Karpas-422 (cell line): ENCODE data around the gene PCARE. TPM values are rescaled to one million over a fixed set of nuclear protein-coding genes. Genes with fewer than 3 reads are reported as not detected.

Source experiments
- DNase-seq: peaks from one replicate; pipeline ENCODE4 v3.0.0-alpha.2; 2015
- H2AFZ ChIP-seq: fragments of 200-600 bp; sonication (generic); 2 replicates; pipeline ENCODE4 v1.6.1; 2014; ENCODE audit warnings: antibody characterized with exemption, low read length, mixed read lengths
- H3K27ac ChIP-seq: fragments of 200-600 bp; sonication (generic); 2 replicates; pipeline ENCODE4 v1.5.1; 2014; ENCODE audit warnings: mild to moderate bottlenecking, low read length, moderate library complexity
- H3K27me3 ChIP-seq: fragments of 200-600 bp; sonication (generic); 2 replicates; pipeline ENCODE4 v1.6.1; 2014; ENCODE audit warnings: low read length, mixed read lengths
- H3K36me3 ChIP-seq: fragments of 200-600 bp; sonication (generic); 2 replicates; pipeline ENCODE4 v1.6.1; 2014; ENCODE audit warnings: low read length, mixed read lengths; ENCODE audit not compliant: insufficient read depth
- H3K4me1 ChIP-seq: fragments of 200-600 bp; sonication (generic); 2 replicates; pipeline ENCODE4 v1.6.1; 2014; ENCODE audit warnings: mild to moderate bottlenecking, low read length, mixed read lengths
- H3K4me2 ChIP-seq: fragments of 200-600 bp; sonication (generic); 2 replicates; pipeline ENCODE4 v1.6.1; 2014; ENCODE audit warnings: low read length, low read depth, mild to moderate bottlenecking; ENCODE audit not compliant: poor library complexity, severe bottlenecking
- H3K4me3 ChIP-seq: fragments of 200-600 bp; sonication (generic); 2 replicates; pipeline ENCODE4 v1.5.1; 2014; ENCODE audit warnings: mild to moderate bottlenecking, antibody characterized with exemption, low read length, mixed read lengths
- H3K79me2 ChIP-seq: fragments of 200-600 bp; sonication (generic); 2 replicates; pipeline ENCODE4 v1.6.1; 2014; ENCODE audit warnings: mild to moderate bottlenecking, low read length, mixed read lengths
- H3K9ac ChIP-seq: fragments of 200-600 bp; sonication (generic); 2 replicates; pipeline ENCODE4 v1.6.0; 2014; ENCODE audit warnings: low read length
- H3K9me2 ChIP-seq: fragments of 200-600 bp; sonication (generic), shearing (Covaris generic); replicated peaks from 2 replicates; pipeline ENCODE4 v1.6.0; 2014; ENCODE audit warnings: mild to moderate bottlenecking, low read length, moderate library complexity; ENCODE audit not compliant: insufficient read depth
- H3K9me3 ChIP-seq: fragments of 300-700, 200-600 bp; sonication (generic); 2 replicates; pipeline ENCODE4 v1.6.1; 2014; ENCODE audit warnings: low read length, mixed read lengths
- H4K20me1 ChIP-seq: fragments of 200-600 bp; sonication (generic); 2 replicates; pipeline ENCODE4 v1.6.1; 2014; ENCODE audit warnings: mild to moderate bottlenecking, antibody characterized with exemption, low read length, low read depth; ENCODE audit not compliant: insufficient read depth
- total RNA-seq: library from RNA; depleted of rRNA; stranded (reverse); fragments of >200 nt; shearing (Covaris generic); gene quantifications from 2 replicates; pipeline ENCODE4 v1.2.3, GENCODE V29; 2014; ENCODE audit warnings: low replicate concordance

PCARE gene
- total RNA-seq, 1 experiment from 2014 or later: not detected

GRCh38 chr2:29047083-29047845, 27.1 kb downstream of the PCARE start:
- no peak overlapping the region for H3K9ac ChIP-seq
- no peaks in the 10 kb centered on the region for H3K27me3 ChIP-seq
- H3K27ac ChIP-seq: no peak overlapping the region
- no peaks in the 10 kb centered on the region for H3K36me3 ChIP-seq
- no peak overlapping the region for H3K4me2 ChIP-seq
- no peaks in the 10 kb centered on the region for H3K4me1 ChIP-seq
- no peaks in the 10 kb centered on the region for H3K79me2 ChIP-seq
- no peak overlapping the region for H3K4me3 ChIP-seq
- no peak overlapping the region for H2AFZ ChIP-seq
- H3K9me3 ChIP-seq: no peaks in the 10 kb centered on the region
- DNase-seq: no peak
- 0 out of 2 replicates have a peak, but pooled peaks cover 4% of the 10 kb centered on the region for H4K20me1 ChIP-seq
- no peaks in the 10 kb centered on the region for H3K9me2 ChIP-seq

- no peaks in the 10 kb centered on the region for H3K79me2 ChIP-seq
- H3K4me3 ChIP-seq: no peak overlapping the region
- no peak overlapping the region for H3K4me2 ChIP-seq
- H2AFZ ChIP-seq: no peak overlapping the region
- H3K36me3 ChIP-seq: no peaks in the 10 kb centered on the region
- no peak overlapping the region for H3K27ac ChIP-seq
- H3K9ac ChIP-seq: no peak overlapping the region
- no peaks in the 10 kb centered on the region for H3K4me1 ChIP-seq
- H3K9me2 ChIP-seq: no peaks in the 10 kb centered on the region
- no peaks in the 10 kb centered on the region for H3K9me3 ChIP-seq
- H4K20me1 ChIP-seq: 0 out of 2 replicates have a peak, but pooled peaks cover 4% of the 10 kb centered on the region
- no peaks in the 10 kb centered on the region for H3K27me3 ChIP-seq
- DNase-seq: no peak
Measured at GRCh38 chr2:29046321-29046720, 28.0 kb downstream of the PCARE start.

GRCh38 chr2:29044459-29044858, 29.9 kb downstream of the PCARE start:
- no peak overlapping the region for H3K27ac ChIP-seq
- no peak overlapping the region for H3K4me3 ChIP-seq
- H3K4me1 ChIP-seq: no peaks in the 10 kb centered on the region
- H3K27me3 ChIP-seq: no peaks in the 10 kb centered on the region
- no peaks in the 10 kb centered on the region for H3K79me2 ChIP-seq
- no peaks in the 10 kb centered on the region for H3K9me2 ChIP-seq
- no peaks in the 10 kb centered on the region for H3K9me3 ChIP-seq
- no peak overlapping the region for H3K4me2 ChIP-seq
- no peak for DNase-seq
- no peak overlapping the region for H2AFZ ChIP-seq
- no peaks in the 10 kb centered on the region for H3K36me3 ChIP-seq
- 0 out of 2 replicates have a peak, but pooled peaks cover 4% of the 10 kb centered on the region for H4K20me1 ChIP-seq
- H3K9ac ChIP-seq: no peak overlapping the region

GRCh38 chr2:29042561-29043075, 31.7 kb downstream of the PCARE start:
- no peaks in the 10 kb centered on the region for H3K9me3 ChIP-seq
- H3K4me1 ChIP-seq: no peaks in the 10 kb centered on the region
- no peak overlapping the region for H3K9ac ChIP-seq
- no peak overlapping the region for H2AFZ ChIP-seq
- H3K9me2 ChIP-seq: no peaks in the 10 kb centered on the region
- no peak for DNase-seq
- H3K27ac ChIP-seq: no peak overlapping the region
- H3K27me3 ChIP-seq: no peaks in the 10 kb centered on the region
- H3K36me3 ChIP-seq: no peaks in the 10 kb centered on the region
- no peak overlapping the region for H3K4me3 ChIP-seq
- 0 out of 2 replicates have a peak, but pooled peaks cover 4% of the 10 kb centered on the region for H4K20me1 ChIP-seq
- H3K79me2 ChIP-seq: no peaks in the 10 kb centered on the region
- H3K4me2 ChIP-seq: no peak overlapping the region

GRCh38 chr2:29041161-29041660, 33.1 kb downstream of the PCARE start:
- no peak for DNase-seq
- Histone ChIP-seq H3K79me2 (no peaks in the 10 kb centered on the region), H3K36me3 (no peaks in the 10 kb centered on the region), H3K9ac (no peak overlapping the region), H3K27me3 (no peaks in the 10 kb centered on the region), H3K4me3 (no peak overlapping the region), H3K4me2 (no peak overlapping the region), H3K9me3 (no peaks in the 10 kb centered on the region), H3K9me2 (no peaks in the 10 kb centered on the region), H3K27ac (no peak overlapping the region), H4K20me1 (0 out of 2 replicates have a peak, but pooled peaks cover 4% of the 10 kb centered on the region), H2AFZ (no peak overlapping the region), H3K4me1 (no peaks in the 10 kb centered on the region)

GRCh38 chr2:29040552-29040951, 33.8 kb downstream of the PCARE start:
- no peaks in the 10 kb centered on the region for H3K27me3 ChIP-seq
- no peak overlapping the region for H2AFZ ChIP-seq
- no peaks in the 10 kb centered on the region for H3K36me3 ChIP-seq
- no peak overlapping the region for H3K9ac ChIP-seq
- no peaks in the 10 kb centered on the region for H3K9me3 ChIP-seq
- no peaks in the 10 kb centered on the region for H3K4me1 ChIP-seq
- no peaks in the 10 kb centered on the region for H3K9me2 ChIP-seq
- H3K79me2 ChIP-seq: no peaks in the 10 kb centered on the region
- DNase-seq: no peak
- H3K27ac ChIP-seq: no peak overlapping the region
- no peak overlapping the region for H3K4me3 ChIP-seq
- H3K4me2 ChIP-seq: no peak overlapping the region
- 0 out of 2 replicates have a peak, but pooled peaks cover 4% of the 10 kb centered on the region for H4K20me1 ChIP-seq

- Histone ChIP-seq H3K36me3 (no peaks in the 10 kb centered on the region), H4K20me1 (0 out of 2 replicates have a peak, but pooled peaks cover 4% of the 10 kb centered on the region), H3K27ac (no peak overlapping the region), H2AFZ (no peak overlapping the region), H3K79me2 (no peaks in the 10 kb centered on the region), H3K9ac (no peak overlapping the region), H3K4me2 (no peak overlapping the region), H3K9me3 (no peaks in the 10 kb centered on the region), H3K4me1 (no peaks in the 10 kb centered on the region), H3K27me3 (no peaks in the 10 kb centered on the region), H3K4me3 (no peak overlapping the region), H3K9me2 (no peaks in the 10 kb centered on the region)
- no peak for DNase-seq
Measured at GRCh38 chr2:29039718-29040480, 34.4 kb downstream of the PCARE start.
